HEK293 (cell line): ENCODE measurements around the gene PRR20A.

ENCODE experiments used
- CTCF ChIA-PET: fragments of 350-600 bp; formaldehyde crosslinking; extraction: SDS; loops from one replicate; lab custom pipeline; 2021; ENCODE audit warnings: antibody characterized with exemption; lab: Yijun Ruan, JAX
- POLR2A ChIA-PET: fragments of 300-600 bp; formaldehyde crosslinking; extraction: SDS; loops from one replicate; lab custom pipeline; 2020; ENCODE audit warnings: antibody characterized with exemption, inconsistent platforms; lab: Yijun Ruan, JAX
- H3K27ac ChIP-seq: fragments of 200-500 bp; sonication (Bioruptor generic); 2 replicates; pipeline ENCODE4 v1.5.1; 2014; ENCODE audit warnings: low read depth, low read length, control low read depth, inconsistent platforms; ENCODE audit errors: extremely low read depth
- H3K36me3 ChIP-seq, 2 experiments: fragments of 200-500 bp in 1 of 2; sonication (Bioruptor generic) in 1 of 2; 1 replicate in 1 of 2; 2 replicates in 1 of 2; pipeline ENCODE4 v1.5.1; 2014 to 2017; ENCODE audit warnings: inconsistent platforms in 2 of 2, low read length in 2 of 2; ENCODE audit not compliant: control insufficient read depth in 2 of 2, insufficient read depth in 1 of 2
- H3K4me1 ChIP-seq: fragments of 200-500 bp; sonication (Bioruptor generic); 2 replicates; pipeline ENCODE4 v1.5.1; 2014; ENCODE audit warnings: mild to moderate bottlenecking, low read length, inconsistent platforms; ENCODE audit not compliant: control insufficient read depth, insufficient read depth
- H3K4me3 ChIP-seq: 2 replicates; pipeline ENCODE4 v1.5.1; 2011; ENCODE audit warnings: low read depth, mild to moderate bottlenecking, control low read depth, low read length, moderate library complexity
- H3K9me3 ChIP-seq: fragments of 200-500 bp; sonication (Bioruptor generic); 2 replicates; pipeline ENCODE4 v1.5.1; 2014; ENCODE audit warnings: low read depth, low read length, inconsistent platforms; ENCODE audit not compliant: control insufficient read depth, insufficient read depth
- BCL11B ChIP-seq: fragments of 450-650 bp; formaldehyde crosslinking; IDR thresholded peaks from 2 replicates; pipeline ENCODE4 v1.5.1; 2016; ENCODE audit warnings: low read depth, missing biosample characterization, missing genetic modification characterization
- CTCF ChIP-seq: fragments of 450-650 bp; formaldehyde crosslinking; IDR thresholded peaks from 2 replicates; pipeline ENCODE4 v1.5.1; 2016; ENCODE audit warnings: missing biosample characterization, missing genetic modification characterization
- ELK4 ChIP-seq: IDR thresholded peaks from 2 replicates; pipeline ENCODE4 v1.6.1; 2011; ENCODE audit warnings: mild to moderate bottlenecking, low read depth, low read length, borderline replicate concordance
- FEZF1 ChIP-seq: fragments of 450-650 bp; formaldehyde crosslinking; IDR thresholded peaks from 2 replicates; pipeline ENCODE4 v1.5.1; 2016; ENCODE audit warnings: missing biosample characterization, missing genetic modification characterization
- GLIS1 ChIP-seq: fragments of 450-650 bp; formaldehyde crosslinking; IDR thresholded peaks from 2 replicates; pipeline ENCODE4 v1.5.1; 2016; ENCODE audit warnings: missing biosample characterization, missing genetic modification characterization
- KLF16 ChIP-seq: fragments of 450-650 bp; formaldehyde crosslinking; IDR thresholded peaks from 2 replicates; pipeline ENCODE4 v1.5.1; 2017; ENCODE audit warnings: missing biosample characterization, missing genetic modification characterization
- MEIS1 ChIP-seq: sonication (generic); formaldehyde crosslinking; IDR thresholded peaks from 2 replicates; pipeline ENCODE4 v1.8.1; 2022; ENCODE audit warnings: missing genetic modification reagents, mild to moderate bottlenecking, borderline replicate concordance
- SP7 ChIP-seq: fragments of 450-650 bp; formaldehyde crosslinking; IDR thresholded peaks from 2 replicates; pipeline ENCODE4 v1.5.1; 2016; ENCODE audit warnings: missing biosample characterization, missing genetic modification characterization
- TRIM28 ChIP-seq: IDR thresholded peaks from 2 replicates; pipeline ENCODE4 v1.6.1; 2011; ENCODE audit warnings: low read length, control low read depth, borderline replicate concordance
- ZNF10 ChIP-seq: fragments of 450-650 bp; formaldehyde crosslinking; IDR thresholded peaks from 2 replicates; pipeline ENCODE4 v1.5.1; 2017; ENCODE audit warnings: missing biosample characterization, missing genetic modification characterization
- ZNF121 ChIP-seq: fragments of 450-650 bp; formaldehyde crosslinking; IDR thresholded peaks from 2 replicates; pipeline ENCODE4 v1.5.1; 2016; ENCODE audit warnings: missing biosample characterization, missing genetic modification characterization
- ZNF155 ChIP-seq: fragments of 450-650 bp; formaldehyde crosslinking; IDR thresholded peaks from 2 replicates; pipeline ENCODE4 v1.5.1; 2016; ENCODE audit warnings: missing biosample characterization, missing genetic modification characterization
- ZNF157 ChIP-seq: fragments of 450-650 bp; formaldehyde crosslinking; IDR thresholded peaks from 2 replicates; pipeline ENCODE4 v1.5.1; 2016; ENCODE audit warnings: missing biosample characterization, missing genetic modification characterization
- ZNF214 ChIP-seq: fragments of 450-650 bp; formaldehyde crosslinking; IDR thresholded peaks from 2 replicates; pipeline ENCODE4 v1.5.1; 2017; ENCODE audit warnings: missing biosample characterization, mild to moderate bottlenecking, missing genetic modification characterization, borderline replicate concordance
- ZNF239 ChIP-seq: fragments of 450-650 bp; formaldehyde crosslinking; IDR thresholded peaks from 2 replicates; pipeline ENCODE4 v1.5.1; 2016; ENCODE audit warnings: missing biosample characterization, missing genetic modification characterization
- ZNF26 ChIP-seq: fragments of 450-650 bp; formaldehyde crosslinking; IDR thresholded peaks from 2 replicates; pipeline ENCODE4 v1.5.1; 2016; ENCODE audit warnings: missing biosample characterization, missing genetic modification characterization
- ZNF292 ChIP-seq: fragments of 450-650 bp; formaldehyde crosslinking; IDR thresholded peaks from 2 replicates; pipeline ENCODE4 v1.5.1; 2016; ENCODE audit warnings: low read depth, missing biosample characterization, missing genetic modification characterization, borderline replicate concordance
- ZNF311 ChIP-seq: fragments of 450-650 bp; formaldehyde crosslinking; IDR thresholded peaks from 2 replicates; pipeline ENCODE4 v1.5.1; 2017; ENCODE audit warnings: missing biosample characterization, missing genetic modification characterization, borderline replicate concordance
- ZNF335 ChIP-seq: fragments of 450-650 bp; formaldehyde crosslinking; conservative IDR thresholded peaks from 2 replicates; pipeline ENCODE4 v1.5.1; 2016; ENCODE audit warnings: missing biosample characterization, missing genetic modification characterization
- ZNF354C ChIP-seq: fragments of 450-650 bp; formaldehyde crosslinking; IDR thresholded peaks from 2 replicates; pipeline ENCODE4 v1.5.1; 2016; ENCODE audit warnings: missing biosample characterization, missing genetic modification characterization, low read depth, borderline replicate concordance
- ZNF362 ChIP-seq: fragments of 450-650 bp; formaldehyde crosslinking; IDR thresholded peaks from 2 replicates; pipeline ENCODE4 v1.5.1; 2016; ENCODE audit warnings: missing biosample characterization, missing genetic modification characterization
- ZNF426 ChIP-seq: fragments of 450-650 bp; formaldehyde crosslinking; IDR thresholded peaks from 2 replicates; pipeline ENCODE4 v1.5.1; 2017; ENCODE audit warnings: missing biosample characterization, missing genetic modification characterization, mild to moderate bottlenecking, inconsistent platforms, moderate library complexity
- ZNF48 ChIP-seq: fragments of 450-650 bp; formaldehyde crosslinking; IDR thresholded peaks from 2 replicates; pipeline ENCODE4 v1.5.1; 2016; ENCODE audit warnings: missing biosample characterization, missing genetic modification characterization
- ZNF488 ChIP-seq: fragments of 450-650 bp; formaldehyde crosslinking; IDR thresholded peaks from 2 replicates; pipeline ENCODE4 v1.5.1; 2016; ENCODE audit warnings: missing biosample characterization, missing genetic modification characterization
- ZNF529 ChIP-seq: fragments of 450-650 bp; formaldehyde crosslinking; IDR thresholded peaks from 2 replicates; pipeline ENCODE4 v1.5.1; 2017; ENCODE audit warnings: missing genetic modification characterization, missing biosample characterization; ENCODE audit not compliant: insufficient replicate concordance
- ZNF701 ChIP-seq: fragments of 450-650 bp; formaldehyde crosslinking; IDR thresholded peaks from 2 replicates; pipeline ENCODE4 v1.5.1; 2016; ENCODE audit warnings: missing biosample characterization, missing genetic modification characterization
- ZNF776 ChIP-seq: fragments of 450-650 bp; formaldehyde crosslinking; IDR thresholded peaks from 2 replicates; pipeline ENCODE4 v1.5.0; 2017; ENCODE audit warnings: missing biosample characterization, missing genetic modification characterization, borderline replicate concordance
- ZNF791 ChIP-seq: fragments of 450-650 bp; formaldehyde crosslinking; IDR thresholded peaks from 2 replicates; pipeline ENCODE4 v1.5.1; 2016; ENCODE audit warnings: missing biosample characterization, missing genetic modification characterization
- ZNF837 ChIP-seq: fragments of 450-650 bp; formaldehyde crosslinking; IDR thresholded peaks from 2 replicates; pipeline ENCODE4 v1.5.1; 2016; ENCODE audit warnings: missing biosample characterization, missing genetic modification characterization

The PRR20A gene

GRCh38 chr13:57128909-57129308 is 11.8 kb upstream of the PRR20A start:
- CTCF ChIA-PET, result no interaction called here
- Histone ChIP-seq H3K4me3 (no peak overlapping the region), H3K36me3 (no peaks in the 10 kb centered on the region), H3K4me1 (no peaks in the 10 kb centered on the region), H3K9me3 (no peaks in the 10 kb centered on the region), H3K27ac (no peak overlapping the region)
- POLR2A ChIA-PET, result no interaction called here
- TF ChIP-seq ZNF10 (tag by site-specific recombination) (no peak), TRIM28 (no peak), ZNF791 (tag by site-specific recombination) (no peak), ZNF121 (no peak), ELK4 (no peak), BCL11B (tag by site-specific recombination) (no peak), ZNF239 (tag by site-specific recombination) (no peak), KLF16 (tag by site-specific recombination) (no peak), CTCF (no peak), ZNF155 (tag by site-specific recombination) (no peak), ZNF335 (tag by site-specific recombination) (no peak), ZNF26 (tag by site-specific recombination) (no peak), ZNF701 (tag by site-specific recombination) (no peak), FEZF1 (no peak), ZNF362 (no peak)

GRCh38 chr13:57136093-57136492 is 4.6 kb upstream of the PRR20A start:
- no peaks in the 10 kb centered on the region for H3K36me3 ChIP-seq
- no peaks in the 10 kb centered on the region for H3K4me1 ChIP-seq
- H3K9me3 ChIP-seq, result no peaks in the 10 kb centered on the region
- no peak overlapping the region for H3K27ac ChIP-seq
- ChIA-PET POLR2A (no interaction called here), CTCF (no interaction called here)
- H3K4me3 ChIP-seq, result no peak overlapping the region
- TF ChIP-seq SP7, result no peak

- no peak overlapping the region for H3K27ac ChIP-seq
- CTCF ChIA-PET, result no interaction called here
- H3K9me3 ChIP-seq, result no peaks in the 10 kb centered on the region
- TF ChIP-seq ZNF488 (tag by site-specific recombination) (no peak), ZNF776 (no peak), GLIS1 (tag by site-specific recombination) (no peak), ZNF292 (no peak), ZNF354C (tag by site-specific recombination) (no peak), ZNF335 (tag by site-specific recombination) (no peak), ZNF837 (tag by site-specific recombination) (no peak), ZNF157 (tag by site-specific recombination) (no peak), ZNF214 (no peak), ZNF426 (tag by site-specific recombination) (no peak), ZNF311 (tag by site-specific recombination) (no peak), ZNF529 (tag by site-specific recombination) (no peak), ZNF48 (tag by site-specific recombination) (no peak), MEIS1 (no peak)
- TF ChIP-seq, all 188 proteins: peak for 0
- H3K4me1 ChIP-seq, result no peaks in the 10 kb centered on the region
- no peak overlapping the region for H3K4me3 ChIP-seq
- H3K36me3 ChIP-seq, result no peaks in the 10 kb centered on the region
- POLR2A ChIA-PET, result no interaction called here
These were observed 3.1 kb upstream of the PRR20A start for GRCh38 chr13:57137585-57137984.
